Measurements from ENCODE around the gene MS4A1.

- no peak for TF ChIP-seq CTCF (IDR thresholded peaks at IDR 0.05)
- TF ChIP-seq POLR2A (IDR thresholded peaks at IDR 0.05) = no peak
These were observed 26.4 kb upstream of the MS4A1 start, which contains the start of gene MS4A5 for GRCh38 chr11:60429272-60429671.
